Kasumi-1 (cell line): ENCODE data around the gene MUC4.
"Not testable (repeated sequence)": the region's sequence is repeated elsewhere in the genome, so short reads cannot be mapped to it uniquely, and the experiment has no call there.

Source experiments
- DNase-seq, 2 experiments: peaks; one replicate each; lab custom pipeline; 2025; lab: John Stamatoyannopoulos, UW

MUC4 gene

GRCh38 chr3:195784031-195784430 is 27.7 kb downstream of the MUC4 start:
- DNase-seq: not testable (repeated sequence)

- not testable (repeated sequence) for DNase-seq
Observed at GRCh38 chr3:195781236-195781635, 30.5 kb downstream of the MUC4 start.

- DNase-seq: no peak
Observed at GRCh38 chr3:195777975-195778374, 33.8 kb downstream of the MUC4 start.

GRCh38 chr3:195774917-195775316 is 36.8 kb downstream of the MUC4 start:
- peak; percentile 42 to 44 for DNase-seq

- DNase-seq: no peak
Observed at GRCh38 chr3:195773956-195774537, 37.7 kb downstream of the MUC4 start.

GRCh38 chr3:195771646-195772300 is 40.0 kb downstream of the MUC4 start:
- DNase-seq: no peak

GRCh38 chr3:195770841-195771645 is 40.7 kb downstream of the MUC4 start:
- DNase-seq: peak in 1 of 2 experiments; percentile 19

- no peak for DNase-seq
Observed at GRCh38 chr3:195770081-195770840, 41.5 kb downstream of the MUC4 start.

GRCh38 chr3:195769551-195769950 is 42.2 kb downstream of the MUC4 start:
- no peak for DNase-seq

- DNase-seq: no peak
Observed at GRCh38 chr3:195768831-195769303, 42.9 kb downstream of the MUC4 start.

- no peak for DNase-seq
Observed at GRCh38 chr3:195768414-195768813, 43.3 kb downstream of the MUC4 start.

GRCh38 chr3:195767792-195768191 is 43.9 kb downstream of the MUC4 start:
- no peak for DNase-seq

- DNase-seq: no peak
Observed at GRCh38 chr3:195766671-195767070, 45.1 kb downstream of the MUC4 start.

GRCh38 chr3:195764961-195765706 is 46.6 kb downstream of the MUC4 start:
- no peak for DNase-seq

GRCh38 chr3:195763843-195764825 is 47.6 kb downstream of the MUC4 start:
- no peak for DNase-seq

- DNase-seq: no peak
Observed at GRCh38 chr3:195763076-195763830, 48.5 kb downstream of the MUC4 start.

GRCh38 chr3:195762611-195763010 is 49.1 kb downstream of the MUC4 start:
- DNase-seq: no peak

GRCh38 chr3:195762249-195762585 is 49.5 kb downstream of the MUC4 start:
- DNase-seq: no peak

GRCh38 chr3:195761567-195762248 is 50.0 kb downstream of the MUC4 start:
- no peak for DNase-seq
